ENCODE results near the gene UBE2E2.

DNA sequence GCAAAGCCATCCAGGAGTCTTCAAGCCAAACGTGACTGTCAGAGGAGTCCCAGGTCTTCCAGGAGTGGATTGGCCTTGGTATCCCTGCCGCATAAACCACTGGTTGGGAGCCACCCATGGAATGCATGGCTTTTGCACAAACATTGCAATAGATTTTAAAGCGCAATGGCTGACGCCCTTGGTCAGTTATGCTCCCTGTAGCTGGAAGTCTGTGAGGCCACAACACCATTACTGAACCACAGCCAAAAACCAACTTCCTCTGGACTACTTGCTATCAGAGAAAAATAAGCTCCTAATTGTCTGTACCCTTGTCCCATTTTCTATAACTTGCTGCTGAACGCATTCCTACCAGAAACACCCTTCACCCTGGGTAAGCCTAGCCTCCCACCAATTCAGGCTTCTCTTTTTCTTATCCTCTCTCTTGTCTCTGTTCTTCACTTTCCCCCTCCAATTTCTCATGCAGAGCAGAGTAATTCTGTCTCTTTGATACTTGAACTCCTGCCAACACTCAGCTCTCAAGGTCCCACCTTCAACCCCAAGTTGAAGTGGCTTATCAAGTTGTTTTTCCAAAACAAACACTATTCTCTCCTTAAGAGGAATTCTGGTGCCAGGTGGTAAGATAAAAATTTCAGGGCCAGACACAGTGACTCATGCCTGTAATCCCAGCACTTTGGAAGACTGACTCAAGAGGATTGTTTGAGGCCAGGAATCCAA is 426.2 kb downstream of the UBE2E2 start:
- TF ChIP-seq, protein P1, sequence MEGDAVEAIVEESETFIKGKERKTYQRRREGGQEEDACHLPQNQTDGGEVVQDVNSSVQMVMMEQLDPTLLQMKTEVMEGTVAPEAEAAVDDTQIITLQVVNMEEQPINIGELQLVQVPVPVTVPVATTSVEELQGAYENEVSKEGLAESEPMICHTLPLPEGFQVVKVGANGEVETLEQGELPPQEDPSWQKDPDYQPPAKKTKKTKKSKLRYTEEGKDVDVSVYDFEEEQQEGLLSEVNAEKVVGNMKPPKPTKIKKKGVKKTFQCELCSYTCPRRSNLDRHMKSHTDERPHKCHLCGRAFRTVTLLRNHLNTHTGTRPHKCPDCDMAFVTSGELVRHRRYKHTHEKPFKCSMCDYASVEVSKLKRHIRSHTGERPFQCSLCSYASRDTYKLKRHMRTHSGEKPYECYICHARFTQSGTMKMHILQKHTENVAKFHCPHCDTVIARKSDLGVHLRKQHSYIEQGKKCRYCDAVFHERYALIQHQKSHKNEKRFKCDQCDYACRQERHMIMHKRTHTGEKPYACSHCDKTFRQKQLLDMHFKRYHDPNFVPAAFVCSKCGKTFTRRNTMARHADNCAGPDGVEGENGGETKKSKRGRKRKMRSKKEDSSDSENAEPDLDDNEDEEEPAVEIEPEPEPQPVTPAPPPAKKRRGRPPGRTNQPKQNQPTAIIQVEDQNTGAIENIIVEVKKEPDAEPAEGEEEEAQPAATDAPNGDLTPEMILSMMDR (IDR thresholded peaks at IDR 0.05), result no peak
- TF ChIP-seq EZH2 (IDR thresholded peaks at IDR 0.05), result no peak
